ENCODE measurements around the gene KCNJ15. TPM values are rescaled to one million over a fixed set of nuclear protein-coding genes. Genes with fewer than 3 reads are reported as not detected.

The KCNJ15 gene
- total and polyA plus RNA-seq, 10 of the 15 experiments (the other 5 are each of a cell fraction or from before 2014, with no cell fraction given): 0.05 to 2.7 (median 0.33) TPM; not detected in 6

DNA sequence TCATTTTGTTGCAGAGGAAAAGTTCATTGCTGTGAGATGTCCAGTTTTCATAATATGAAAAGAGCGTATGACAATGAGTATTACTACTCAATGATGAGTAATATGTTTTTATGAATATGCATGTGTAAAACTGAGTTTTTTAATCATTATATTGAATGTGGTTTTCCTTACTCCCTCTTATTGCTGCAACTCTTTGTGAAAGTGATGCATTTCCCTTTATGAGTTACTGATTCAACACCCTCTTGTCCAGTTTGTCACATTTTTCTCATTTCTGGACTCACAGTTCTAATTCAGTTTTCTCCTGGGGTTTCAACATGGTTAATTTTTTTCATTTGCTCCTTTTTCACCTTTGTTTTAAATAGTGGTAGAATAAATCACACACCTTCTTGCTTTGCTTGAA lies 35.2 kb upstream of the KCNJ15 start (continued):
- TF ChIP-seq EGR1 (IDR thresholded peaks at IDR 0.05; ENCODE audit: borderline replicate concordance in 1 of 2, low read depth in 2 of 2, low read length in 2 of 2): no peak
- TF ChIP-seq, protein P1, sequence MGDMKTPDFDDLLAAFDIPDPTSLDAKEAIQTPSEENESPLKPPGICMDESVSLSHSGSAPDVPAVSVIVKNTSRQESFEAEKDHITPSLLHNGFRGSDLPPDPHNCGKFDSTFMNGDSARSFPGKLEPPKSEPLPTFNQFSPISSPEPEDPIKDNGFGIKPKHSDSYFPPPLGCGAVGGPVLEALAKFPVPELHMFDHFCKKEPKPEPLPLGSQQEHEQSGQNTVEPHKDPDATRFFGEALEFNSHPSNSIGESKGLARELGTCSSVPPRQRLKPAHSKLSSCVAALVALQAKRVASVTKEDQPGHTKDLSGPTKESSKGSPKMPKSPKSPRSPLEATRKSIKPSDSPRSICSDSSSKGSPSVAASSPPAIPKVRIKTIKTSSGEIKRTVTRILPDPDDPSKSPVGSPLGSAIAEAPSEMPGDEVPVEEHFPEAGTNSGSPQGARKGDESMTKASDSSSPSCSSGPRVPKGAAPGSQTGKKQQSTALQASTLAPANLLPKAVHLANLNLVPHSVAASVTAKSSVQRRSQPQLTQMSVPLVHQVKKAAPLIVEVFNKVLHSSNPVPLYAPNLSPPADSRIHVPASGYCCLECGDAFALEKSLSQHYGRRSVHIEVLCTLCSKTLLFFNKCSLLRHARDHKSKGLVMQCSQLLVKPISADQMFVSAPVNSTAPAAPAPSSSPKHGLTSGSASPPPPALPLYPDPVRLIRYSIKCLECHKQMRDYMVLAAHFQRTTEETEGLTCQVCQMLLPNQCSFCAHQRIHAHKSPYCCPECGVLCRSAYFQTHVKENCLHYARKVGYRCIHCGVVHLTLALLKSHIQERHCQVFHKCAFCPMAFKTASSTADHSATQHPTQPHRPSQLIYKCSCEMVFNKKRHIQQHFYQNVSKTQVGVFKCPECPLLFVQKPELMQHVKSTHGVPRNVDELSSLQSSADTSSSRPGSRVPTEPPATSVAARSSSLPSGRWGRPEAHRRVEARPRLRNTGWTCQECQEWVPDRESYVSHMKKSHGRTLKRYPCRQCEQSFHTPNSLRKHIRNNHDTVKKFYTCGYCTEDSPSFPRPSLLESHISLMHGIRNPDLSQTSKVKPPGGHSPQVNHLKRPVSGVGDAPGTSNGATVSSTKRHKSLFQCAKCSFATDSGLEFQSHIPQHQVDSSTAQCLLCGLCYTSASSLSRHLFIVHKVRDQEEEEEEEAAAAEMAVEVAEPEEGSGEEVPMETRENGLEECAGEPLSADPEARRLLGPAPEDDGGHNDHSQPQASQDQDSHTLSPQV (IDR thresholded peaks at IDR 0.05): no peak
- TF ChIP-seq MTA2 (IDR thresholded peaks at IDR 0.05; ENCODE audit: low read depth): peak; percentile 97
- TF ChIP-seq FOS (IDR thresholded peaks at IDR 0.05; ENCODE audit: borderline replicate concordance, extremely low read depth, insufficient read length): no peak
- TF ChIP-seq MEF2B (IDR thresholded peaks at IDR 0.05; ENCODE audit: partially characterized antibody, poor library complexity, severe bottlenecking): peak; percentile 95
- 0 out of 2 replicates have a peak, but pooled peaks have one; percentile 47 for TF ChIP-seq NR2F1 (conservative IDR thresholded peaks at IDR 0.05)
- TF ChIP-seq, protein P2, sequence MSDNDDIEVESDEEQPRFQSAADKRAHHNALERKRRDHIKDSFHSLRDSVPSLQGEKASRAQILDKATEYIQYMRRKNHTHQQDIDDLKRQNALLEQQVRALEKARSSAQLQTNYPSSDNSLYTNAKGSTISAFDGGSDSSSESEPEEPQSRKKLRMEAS (IDR thresholded peaks at IDR 0.05; ENCODE audit: low read depth, low read length): no peak
- TF ChIP-seq HDGF (IDR thresholded peaks at IDR 0.05): no peak
- no peak for TF ChIP-seq ETV6 (conservative IDR thresholded peaks at IDR 0.05 in 1 of 2, IDR thresholded peaks at IDR 0.05 in 1 of 2; ENCODE audit: borderline replicate concordance in 1 of 2, low read depth in 1 of 2)
- 0 out of 2 replicates have a peak, but pooled peaks have one; percentile 54 for TF ChIP-seq STAT3 (IDR thresholded peaks at IDR 0.05; ENCODE audit: low read depth, low read length)
- TF ChIP-seq, protein P3, sequence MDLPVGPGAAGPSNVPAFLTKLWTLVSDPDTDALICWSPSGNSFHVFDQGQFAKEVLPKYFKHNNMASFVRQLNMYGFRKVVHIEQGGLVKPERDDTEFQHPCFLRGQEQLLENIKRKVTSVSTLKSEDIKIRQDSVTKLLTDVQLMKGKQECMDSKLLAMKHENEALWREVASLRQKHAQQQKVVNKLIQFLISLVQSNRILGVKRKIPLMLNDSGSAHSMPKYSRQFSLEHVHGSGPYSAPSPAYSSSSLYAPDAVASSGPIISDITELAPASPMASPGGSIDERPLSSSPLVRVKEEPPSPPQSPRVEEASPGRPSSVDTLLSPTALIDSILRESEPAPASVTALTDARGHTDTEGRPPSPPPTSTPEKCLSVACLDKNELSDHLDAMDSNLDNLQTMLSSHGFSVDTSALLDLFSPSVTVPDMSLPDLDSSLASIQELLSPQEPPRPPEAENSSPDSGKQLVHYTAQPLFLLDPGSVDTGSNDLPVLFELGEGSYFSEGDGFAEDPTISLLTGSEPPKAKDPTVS (IDR thresholded peaks at IDR 0.05; ENCODE audit: low read depth, low read length): no peak
- no peak for TF ChIP-seq GABPA (IDR thresholded peaks at IDR 0.05; ENCODE audit: low read depth)
- TF ChIP-seq ZNF384 (IDR thresholded peaks at IDR 0.05; ENCODE audit: borderline replicate concordance, low read depth, low read length): peak; percentile 76; the same call in 1 of the 2 replicates
- TF ChIP-seq, protein P4, sequence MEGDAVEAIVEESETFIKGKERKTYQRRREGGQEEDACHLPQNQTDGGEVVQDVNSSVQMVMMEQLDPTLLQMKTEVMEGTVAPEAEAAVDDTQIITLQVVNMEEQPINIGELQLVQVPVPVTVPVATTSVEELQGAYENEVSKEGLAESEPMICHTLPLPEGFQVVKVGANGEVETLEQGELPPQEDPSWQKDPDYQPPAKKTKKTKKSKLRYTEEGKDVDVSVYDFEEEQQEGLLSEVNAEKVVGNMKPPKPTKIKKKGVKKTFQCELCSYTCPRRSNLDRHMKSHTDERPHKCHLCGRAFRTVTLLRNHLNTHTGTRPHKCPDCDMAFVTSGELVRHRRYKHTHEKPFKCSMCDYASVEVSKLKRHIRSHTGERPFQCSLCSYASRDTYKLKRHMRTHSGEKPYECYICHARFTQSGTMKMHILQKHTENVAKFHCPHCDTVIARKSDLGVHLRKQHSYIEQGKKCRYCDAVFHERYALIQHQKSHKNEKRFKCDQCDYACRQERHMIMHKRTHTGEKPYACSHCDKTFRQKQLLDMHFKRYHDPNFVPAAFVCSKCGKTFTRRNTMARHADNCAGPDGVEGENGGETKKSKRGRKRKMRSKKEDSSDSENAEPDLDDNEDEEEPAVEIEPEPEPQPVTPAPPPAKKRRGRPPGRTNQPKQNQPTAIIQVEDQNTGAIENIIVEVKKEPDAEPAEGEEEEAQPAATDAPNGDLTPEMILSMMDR (IDR thresholded peaks at IDR 0.05 in 2 of 3, conservative IDR thresholded peaks at IDR 0.05 in 1 of 3; ENCODE audit: control insufficient read depth in 2 of 3, extremely low read depth in 1 of 3, insufficient read depth in 1 of 3, low read depth in 3 of 3, low read length in 3 of 3): no peak
- TF ChIP-seq POLR2A (IDR thresholded peaks at IDR 0.05; ENCODE audit: low read depth, low read length): no peak
- TF ChIP-seq IKZF2 (IDR thresholded peaks at IDR 0.05): peak; percentile 84 to 86; a peak in 3 of 4 replicates
- no peak for TF ChIP-seq TCF7 (IDR thresholded peaks at IDR 0.05; ENCODE audit: borderline replicate concordance)
- TF ChIP-seq NR2C2 (IDR thresholded peaks at IDR 0.05; ENCODE audit: borderline replicate concordance, control insufficient read depth, insufficient read length, low read depth): no peak
- TF ChIP-seq RCOR1 (conservative IDR thresholded peaks at IDR 0.05; ENCODE audit: low read depth, low read length): no peak; the same call in 1 of the 2 replicates
- no peak for TF ChIP-seq WRNIP1 (IDR thresholded peaks at IDR 0.05; ENCODE audit: borderline replicate concordance, low read depth, low read length)
- peak; percentile 74 for TF ChIP-seq BMI1 (IDR thresholded peaks at IDR 0.05; ENCODE audit: borderline replicate concordance)
- TF ChIP-seq NFYB (IDR thresholded peaks at IDR 0.05; ENCODE audit: insufficient read depth, low read depth, low read length): no peak
- no peak for TF ChIP-seq POLR2AphosphoS5 (IDR thresholded peaks at IDR 0.05; ENCODE audit: low read length)
- no peak for TF ChIP-seq CBX3 (IDR thresholded peaks at IDR 0.05; ENCODE audit: borderline replicate concordance, low read depth)

All from GM12878 (cell line).